ENCODE results near the gene DGKG.

The DGKG gene

DNA sequence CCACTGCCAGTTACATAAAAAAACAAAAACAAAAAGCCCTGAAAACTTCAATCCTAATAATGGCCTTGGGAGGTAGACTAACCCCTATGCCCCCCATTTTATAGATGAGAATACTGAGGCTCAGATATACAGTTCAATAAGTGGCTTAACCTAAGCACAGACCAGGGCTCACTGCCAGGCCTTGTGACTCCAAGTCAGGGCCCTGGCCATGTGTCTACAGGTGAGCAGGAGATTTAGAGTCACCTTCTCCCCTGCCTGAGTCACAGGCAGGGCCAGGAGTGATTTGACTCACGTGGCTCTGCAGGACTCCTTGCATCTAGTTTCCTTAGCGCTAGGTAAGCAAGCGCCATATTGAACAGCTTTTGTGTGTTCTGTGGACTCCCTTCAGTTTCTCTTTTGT lies 154.5 kb downstream of the DGKG start:
- no peak for DNase-seq

DNA sequence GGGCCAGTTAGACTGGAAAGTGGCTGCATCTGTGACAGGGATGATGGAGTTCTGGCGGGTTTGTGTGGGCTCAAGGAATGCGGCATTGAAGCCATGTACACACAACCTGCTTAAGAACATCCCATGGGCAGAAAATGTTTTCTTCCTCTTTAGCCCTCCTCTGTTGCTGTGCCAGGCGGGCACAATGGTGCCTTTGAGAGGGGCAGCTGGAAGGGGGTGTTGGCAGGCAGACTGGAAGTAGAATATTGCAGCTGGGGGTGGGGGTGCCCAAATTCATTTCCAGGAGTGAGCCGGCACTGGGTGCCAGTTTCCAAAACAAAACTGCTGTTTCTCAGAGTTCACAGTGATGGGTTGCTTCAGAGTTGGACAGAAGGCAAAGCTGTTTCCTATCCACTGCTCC lies 161.3 kb downstream of the DGKG start:
- no peak for DNase-seq

DNA sequence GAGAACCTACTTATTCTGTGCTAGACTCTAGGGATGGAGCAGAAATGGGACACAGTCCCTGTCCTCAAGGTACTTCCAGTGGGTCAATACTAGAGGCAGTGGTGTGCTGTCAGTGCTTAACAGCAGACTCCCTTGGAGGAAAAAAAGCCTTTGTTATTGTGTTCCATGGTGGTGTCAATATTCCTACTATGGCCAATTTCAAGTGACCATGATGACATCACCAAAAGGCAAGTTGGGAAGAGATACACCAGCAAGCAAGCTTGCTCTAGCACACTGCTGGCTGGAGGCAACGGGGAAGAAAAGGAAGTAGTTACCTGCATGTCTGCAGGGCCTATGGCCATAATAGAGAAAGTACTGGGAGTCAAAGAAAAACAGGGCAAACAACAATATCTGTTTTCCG lies 163.6 kb downstream of the DGKG start:
- DNase-seq: no peak

DNA sequence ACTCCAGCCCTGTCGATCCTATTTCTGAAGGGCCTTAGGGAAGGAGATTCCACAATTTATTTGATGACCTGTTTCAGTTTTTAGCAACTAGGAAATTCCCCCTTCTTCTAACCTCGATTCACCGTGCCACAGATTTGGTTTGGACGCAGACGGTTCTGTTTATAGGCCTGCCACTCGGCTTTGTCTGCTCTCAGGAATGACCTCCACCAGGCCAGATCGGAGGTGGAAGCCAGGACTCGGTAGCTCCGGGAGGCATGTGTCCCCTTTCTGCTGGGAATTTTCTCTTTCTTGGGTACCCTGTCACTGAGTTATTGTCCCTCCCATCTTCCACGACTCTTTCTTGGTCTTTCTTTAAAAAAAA lies 167.6 kb downstream of the DGKG start:
- no peak for DNase-seq

DNA sequence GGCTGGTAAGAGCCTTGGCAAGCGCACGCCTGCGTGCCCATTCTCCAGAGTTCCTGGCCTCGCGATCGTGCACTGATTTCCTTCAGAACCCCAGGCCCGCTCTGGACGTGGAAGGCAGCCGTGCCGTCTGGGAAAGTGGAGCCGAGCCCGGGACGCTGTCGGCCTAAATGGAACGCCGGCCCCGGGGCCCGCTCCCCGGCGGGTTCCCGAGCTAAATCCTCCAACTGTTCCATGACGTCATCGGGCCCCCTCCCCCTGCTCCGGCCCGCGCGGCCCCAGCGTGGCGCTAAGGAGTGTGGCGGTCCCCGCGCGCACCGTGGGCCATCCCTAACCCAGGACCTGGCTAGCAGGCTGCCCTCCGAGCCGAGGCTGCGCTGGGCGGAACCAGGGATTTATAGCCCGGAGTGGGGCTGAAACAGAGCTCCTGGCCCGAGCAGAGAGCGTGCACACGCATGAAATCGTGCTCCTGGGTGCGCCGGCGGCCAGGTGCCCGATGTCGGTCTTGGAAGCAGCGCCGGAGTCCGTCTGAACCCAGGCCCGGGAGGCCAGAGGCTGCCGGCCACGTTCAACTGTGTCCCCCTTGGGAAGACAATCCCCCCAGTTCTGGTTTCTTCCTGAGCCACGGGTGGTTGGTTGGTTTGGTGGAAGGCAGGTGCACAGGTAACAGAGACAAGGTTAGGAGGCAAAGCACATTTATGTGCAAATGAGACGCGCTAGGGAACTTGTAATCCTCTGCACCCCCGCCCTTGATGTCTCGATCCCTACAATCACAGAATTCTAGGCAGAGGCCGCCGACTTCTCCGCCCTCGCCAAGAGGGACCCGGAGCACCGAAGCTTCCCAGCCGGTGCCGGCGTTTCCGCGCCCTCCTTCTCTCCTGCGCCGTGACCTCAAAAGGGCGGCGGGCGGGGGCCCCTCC lies 168.2 kb downstream of the DGKG start:
- DNase-seq: no peak

DNA sequence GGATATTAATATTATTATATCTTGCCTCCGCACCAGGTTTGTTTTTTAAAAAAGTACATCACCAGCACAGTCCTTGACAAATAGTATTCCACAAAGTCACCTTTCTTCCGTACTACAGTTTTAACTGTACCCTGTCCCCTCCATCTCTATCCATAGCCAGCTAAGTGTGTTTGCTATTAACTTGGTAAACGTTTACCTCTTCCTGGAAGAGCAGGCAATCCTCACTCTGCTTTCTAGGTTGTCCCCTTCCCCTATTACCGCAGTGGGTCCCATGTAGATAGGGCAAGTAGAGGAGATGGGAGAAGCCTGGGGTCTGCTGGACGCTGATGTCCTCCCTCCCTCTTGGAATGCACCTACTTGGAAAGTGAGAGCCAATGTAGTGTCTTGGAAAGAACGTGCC lies 169.2 kb downstream of the DGKG start:
- DNase-seq: no peak

DNA sequence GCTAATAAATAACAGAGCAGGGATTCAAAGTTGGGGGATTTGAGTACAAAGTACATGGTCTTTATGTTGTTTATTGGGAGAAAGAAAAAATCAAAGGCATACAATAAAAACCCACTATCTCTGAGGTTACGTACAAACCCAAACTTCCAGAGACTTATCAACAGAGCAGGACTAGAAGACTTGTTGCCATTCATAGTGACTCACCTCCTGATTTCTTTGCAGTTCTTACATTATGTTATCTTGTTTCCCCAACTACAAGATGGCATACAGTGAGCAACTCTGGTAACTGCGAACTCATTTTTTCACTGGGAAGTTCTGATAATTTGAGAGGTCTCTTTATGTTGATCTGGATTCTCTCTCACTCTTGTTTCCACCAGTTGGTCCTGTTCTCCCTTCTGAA lies 172.5 kb downstream of the DGKG start:
- DNase-seq: no peak

DNA sequence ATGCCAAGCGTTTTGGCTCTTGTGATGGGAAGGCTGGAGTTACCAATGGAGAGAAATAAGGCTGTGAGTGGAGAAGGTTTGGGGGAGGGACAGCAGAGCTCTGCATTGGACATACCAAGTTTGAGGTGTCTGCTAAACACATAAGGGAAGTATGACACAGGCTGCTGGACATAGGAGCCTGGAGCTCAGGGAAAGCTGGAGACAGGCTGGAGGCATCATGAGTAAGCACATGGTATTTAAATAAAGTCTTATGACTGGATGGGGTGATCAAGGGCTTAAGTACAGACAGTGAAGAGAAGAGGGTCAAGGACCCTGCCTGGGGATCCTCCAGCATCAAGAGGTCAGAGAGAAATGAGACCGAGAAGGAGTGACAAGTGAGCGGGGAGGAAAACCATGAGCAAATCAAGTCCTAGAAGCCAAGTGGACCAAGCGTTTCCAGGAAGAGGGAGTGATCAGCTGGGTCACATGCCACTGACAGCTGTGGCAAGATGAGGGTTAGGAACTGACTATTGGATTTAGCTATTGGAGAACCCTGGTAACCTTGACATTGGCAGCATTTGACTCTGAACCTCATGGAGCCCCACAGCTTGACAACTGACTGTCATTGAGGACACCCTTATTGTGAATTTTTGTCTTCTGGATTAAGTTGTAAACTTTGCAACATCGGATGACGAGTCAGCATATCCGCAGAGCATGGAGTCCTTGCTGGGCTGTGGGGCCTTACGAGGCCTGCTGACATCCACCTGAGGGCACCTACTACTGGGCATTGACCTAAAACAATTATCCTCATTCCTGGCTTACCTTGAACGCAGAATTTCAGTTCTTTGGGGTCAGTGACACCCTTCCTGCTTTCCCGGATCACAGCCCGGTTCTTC lies 174.4 kb downstream of the DGKG start:
- no peak for DNase-seq

DNA sequence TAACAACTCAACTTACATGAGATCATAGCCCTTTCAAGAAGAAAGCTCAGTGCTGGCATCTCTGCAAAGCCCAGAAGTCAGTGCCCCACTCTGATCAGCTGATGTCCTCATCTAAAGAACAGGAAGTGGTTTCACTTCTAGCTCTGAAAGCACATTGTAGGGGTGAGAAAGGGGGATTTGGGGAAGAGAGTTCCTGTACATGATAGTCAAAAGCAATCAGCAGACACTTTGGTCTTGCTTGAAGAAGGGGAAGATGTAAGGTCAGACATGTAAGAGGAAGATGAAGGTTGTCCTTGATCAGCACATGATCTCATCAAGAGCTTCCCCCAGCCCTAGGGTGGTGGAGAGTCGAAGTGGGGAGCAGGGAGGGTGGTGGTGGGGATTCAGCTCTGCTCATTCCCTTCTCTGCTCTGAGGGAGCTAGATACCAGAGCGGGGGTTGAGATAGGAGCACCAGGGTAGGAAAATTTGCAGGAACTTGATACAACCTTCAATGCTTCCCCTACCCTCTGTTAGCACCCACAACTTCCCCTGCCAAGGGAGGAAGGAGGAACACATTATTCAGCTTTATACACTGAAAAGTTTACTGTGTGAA lies 176.7 kb downstream of the DGKG start:
- no peak for DNase-seq

DNA sequence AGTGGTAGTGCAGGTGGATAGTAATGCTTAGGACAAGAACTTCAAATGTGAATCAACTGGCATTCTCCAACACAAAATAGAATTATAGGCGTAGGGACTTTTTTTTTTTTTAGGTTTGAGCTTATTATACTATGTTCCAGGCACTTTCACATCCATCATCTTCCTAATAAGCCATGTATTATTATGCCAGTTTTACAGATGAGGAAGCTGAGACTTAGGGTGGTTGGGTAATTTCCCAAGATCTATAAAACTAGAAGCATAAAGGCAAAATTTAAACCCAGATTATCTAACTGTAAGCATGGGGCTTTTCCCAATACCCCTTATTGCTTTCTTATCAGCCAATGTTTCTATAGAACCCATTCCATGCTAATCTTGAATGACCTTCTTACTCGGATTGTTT lies 178.0 kb downstream of the DGKG start:
- DNase-seq: no peak

DNA sequence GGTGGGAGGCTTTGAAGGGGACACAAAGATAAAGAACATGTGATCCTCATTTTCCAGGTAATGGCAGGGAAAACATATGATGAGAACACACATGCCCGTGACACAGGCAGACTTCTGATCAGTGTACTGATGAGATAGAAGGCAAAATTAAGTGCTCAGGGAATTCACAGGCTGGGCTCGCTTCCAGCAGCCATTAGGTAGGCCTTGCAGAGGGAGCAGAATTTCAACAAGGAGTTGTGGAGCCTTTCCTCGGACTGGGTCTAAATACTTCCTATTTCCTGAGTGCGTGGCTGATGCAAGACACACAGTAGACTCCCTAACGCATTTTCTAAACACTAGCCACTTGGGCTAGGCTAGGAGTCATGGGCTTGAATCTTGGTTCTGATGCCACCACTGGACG lies 179.2 kb downstream of the DGKG start:
- DNase-seq: no peak

DNA sequence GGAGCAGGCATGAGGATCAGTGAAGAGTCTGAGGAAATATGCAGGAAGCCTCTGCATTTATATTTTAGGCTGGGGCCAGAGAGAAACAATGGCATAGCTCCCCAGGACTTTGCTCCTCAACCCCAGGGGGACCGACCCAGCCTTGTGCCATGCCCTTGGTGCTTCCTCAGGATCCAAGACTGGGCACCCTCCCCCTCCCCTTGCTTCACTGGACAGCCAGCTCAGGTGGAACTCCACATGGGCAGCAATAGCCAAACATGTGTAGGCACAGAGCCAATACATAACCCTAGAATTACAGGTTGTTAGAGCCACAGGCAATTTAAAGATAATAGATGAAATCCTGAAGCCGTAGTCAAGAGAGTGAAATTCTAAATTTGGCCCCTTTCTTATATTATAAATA lies 180.1 kb downstream of the DGKG start:
- DNase-seq: no peak

DNA sequence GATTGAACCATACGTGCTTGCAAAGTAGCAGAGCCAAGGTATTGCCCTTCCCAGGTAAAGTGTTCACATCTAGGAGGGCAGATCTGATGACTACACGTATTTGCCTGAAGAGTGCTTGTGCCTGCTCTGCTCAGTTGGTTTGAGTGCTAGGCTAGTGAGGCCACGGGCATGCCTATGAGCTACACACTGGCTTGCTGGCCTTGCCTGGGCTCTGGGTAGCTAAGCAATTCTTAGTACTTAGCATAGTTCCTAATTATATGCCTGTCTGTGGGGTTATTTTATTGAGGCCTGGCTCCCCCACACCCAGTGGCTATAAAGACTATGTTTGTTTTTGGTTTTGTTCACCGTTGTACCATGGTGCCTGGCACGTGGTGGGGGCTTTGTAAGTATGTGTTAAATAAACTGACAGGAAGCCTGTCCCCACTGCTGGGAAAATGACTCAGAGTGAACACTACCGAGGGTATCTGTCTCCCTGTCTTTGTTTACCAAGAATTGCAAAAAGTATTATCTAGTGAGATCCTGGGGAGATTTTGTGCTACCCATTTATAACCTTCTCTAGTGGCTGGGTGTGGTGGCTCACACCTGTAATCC lies 181.0 kb downstream of the DGKG start:
- DNase-seq: no peak

DNA sequence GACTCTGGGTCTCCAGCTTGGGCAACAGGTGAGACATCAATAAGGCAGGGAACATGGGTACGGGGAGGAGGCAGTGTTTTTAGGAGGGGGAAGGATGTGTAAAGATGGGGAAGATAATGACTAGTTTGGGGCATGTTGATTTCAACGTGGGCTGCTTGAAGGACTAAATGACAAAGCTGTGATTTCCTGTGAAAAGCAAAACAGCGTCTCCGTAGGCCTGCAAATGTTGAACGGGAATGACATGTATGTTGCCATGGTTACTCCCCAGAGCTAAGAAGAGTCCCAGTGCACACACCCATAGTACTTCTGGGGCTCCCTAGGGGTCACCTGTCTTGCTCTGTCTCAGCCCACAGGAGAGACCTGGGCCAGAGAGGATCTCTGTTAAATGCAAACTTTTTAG lies 181.9 kb downstream of the DGKG start:
- no peak for DNase-seq

DNA sequence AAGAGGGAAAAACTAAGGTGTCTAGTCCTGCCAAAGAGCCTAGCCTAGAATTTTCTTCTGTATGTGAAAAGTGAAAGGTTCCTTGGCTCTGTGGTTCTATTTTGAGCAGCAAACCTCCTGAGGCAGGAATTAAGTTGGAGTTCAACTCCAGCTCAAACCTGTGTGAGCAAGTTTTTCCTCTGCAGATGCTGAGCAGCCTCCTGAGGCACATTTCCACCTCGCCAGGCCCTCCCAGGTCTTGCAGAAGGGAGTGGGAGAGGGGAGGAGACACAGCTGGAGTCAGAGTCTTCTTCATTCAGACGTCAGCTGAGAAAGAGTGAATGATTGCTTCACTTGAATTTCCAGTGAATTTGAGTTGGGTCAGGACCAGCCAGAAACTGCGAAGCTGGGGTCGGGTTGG lies 183.6 kb downstream of the DGKG start:
- DNase-seq: no peak

DNA sequence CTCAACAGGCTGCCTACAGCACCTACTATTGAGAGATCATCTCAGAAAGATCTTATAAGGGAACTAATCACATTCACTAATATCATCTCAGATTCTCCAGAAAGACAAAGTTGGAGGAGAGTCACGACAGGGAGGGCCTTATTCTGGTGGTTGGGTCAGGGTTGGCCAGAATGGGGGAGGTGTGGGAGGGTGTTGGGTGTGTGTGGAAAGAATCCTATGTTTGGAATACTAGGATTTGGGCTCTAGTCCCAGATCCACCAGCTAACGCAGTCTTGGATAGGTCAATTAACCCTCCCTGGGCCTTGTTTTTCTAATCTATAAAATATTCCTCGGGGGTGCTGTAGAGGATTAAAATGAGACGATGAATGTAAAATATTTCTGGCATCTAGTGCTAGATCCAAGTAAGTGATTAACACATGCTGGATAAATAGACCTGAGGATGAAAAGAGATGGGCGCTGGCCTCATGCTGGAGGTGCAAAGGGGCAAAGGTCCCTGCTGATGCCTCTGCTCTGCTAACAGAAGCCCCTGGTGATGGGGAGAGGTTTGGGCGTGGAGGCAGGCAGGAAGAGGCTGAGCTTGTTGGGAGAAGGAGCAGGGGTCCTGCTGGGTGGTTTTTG lies 185.6 kb downstream of the DGKG start:
- no peak for DNase-seq

DNA sequence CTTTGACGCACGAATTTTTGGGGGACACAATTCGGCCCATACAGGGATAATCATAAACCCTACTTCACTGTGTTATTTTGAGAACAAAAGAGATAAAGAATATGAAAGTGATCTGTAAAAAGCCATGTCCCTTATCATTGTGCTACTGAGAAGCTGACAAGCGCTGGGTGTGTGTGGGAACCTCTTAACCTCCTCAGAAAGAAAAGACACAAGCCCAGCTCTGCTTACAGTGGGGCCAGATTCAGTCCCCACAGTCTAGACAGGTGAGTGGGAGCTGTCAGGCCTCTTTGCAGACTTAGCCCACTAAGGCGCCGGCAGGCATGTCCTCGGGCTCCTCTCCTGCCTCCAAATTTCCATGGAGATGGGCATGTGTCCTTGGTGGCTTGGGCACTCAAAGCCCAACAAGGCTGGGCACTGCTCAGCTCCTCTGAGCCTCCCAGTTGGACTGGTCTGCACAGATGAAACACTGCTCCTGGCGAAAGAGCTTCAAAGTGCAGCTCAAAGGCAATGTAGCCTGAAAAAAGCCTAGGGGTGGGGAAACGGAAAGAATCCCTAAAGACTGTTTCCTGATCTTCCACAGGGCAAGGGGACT lies 188.7 kb downstream of the DGKG start:
- no peak for DNase-seq

DNA sequence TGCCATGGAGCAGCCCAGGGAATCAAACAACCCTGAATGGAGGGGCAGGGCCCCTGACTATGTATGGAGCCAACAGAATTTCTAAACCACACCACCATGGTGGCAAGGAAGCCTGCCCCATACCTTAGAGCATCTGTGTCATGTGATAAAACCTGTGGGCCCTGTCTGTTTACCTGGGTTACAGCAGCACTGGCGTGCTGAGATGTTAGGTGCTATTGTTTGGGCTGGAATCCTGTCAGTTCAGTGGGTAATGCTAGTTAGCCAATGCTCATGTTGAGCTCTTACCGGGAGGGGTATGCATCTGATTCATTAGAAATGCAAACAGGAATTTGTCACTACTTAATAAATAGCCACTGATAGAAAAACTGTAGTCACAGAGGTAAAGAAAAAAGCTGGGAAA lies 189.7 kb downstream of the DGKG start:
- no peak for DNase-seq

DNA sequence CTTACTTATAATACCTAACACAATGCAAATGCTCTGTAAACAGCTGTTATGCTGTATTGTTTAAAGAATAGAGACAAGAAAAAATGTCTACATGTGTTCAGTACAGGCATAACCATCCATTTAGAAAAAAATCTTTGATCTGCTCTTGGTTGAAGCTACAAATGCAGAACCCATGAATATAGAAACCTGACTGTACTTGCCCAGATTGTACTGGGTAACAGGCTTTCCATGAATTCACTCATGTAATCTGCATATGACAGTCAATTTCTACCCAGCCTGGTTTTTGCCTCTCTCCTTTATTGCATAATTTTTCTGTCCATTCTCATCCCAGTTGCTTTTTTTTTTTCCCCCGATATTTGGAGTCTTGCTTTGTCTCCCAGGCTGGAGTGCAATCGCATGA lies 190.5 kb downstream of the DGKG start:
- DNase-seq: no peak

DNA sequence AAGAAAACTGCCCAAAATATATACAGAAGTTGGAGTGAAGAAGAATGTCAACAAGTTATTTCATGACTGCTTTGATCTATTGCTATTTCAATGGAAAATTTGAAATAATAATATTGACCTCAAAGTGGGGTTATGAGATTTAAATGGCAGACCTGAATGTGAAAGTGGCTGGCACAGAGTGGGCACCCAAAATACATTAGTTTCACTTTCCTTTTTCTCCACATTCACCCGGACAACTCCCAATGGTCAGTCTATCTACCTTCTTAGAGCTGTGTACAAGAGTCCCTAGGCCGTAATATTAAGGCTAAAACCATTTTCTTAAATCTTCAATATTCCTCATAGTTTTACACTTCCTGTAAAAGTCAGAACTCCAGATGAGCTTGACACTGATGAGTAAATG lies 191.5 kb downstream of the DGKG start:
- DNase-seq: no peak

DNA sequence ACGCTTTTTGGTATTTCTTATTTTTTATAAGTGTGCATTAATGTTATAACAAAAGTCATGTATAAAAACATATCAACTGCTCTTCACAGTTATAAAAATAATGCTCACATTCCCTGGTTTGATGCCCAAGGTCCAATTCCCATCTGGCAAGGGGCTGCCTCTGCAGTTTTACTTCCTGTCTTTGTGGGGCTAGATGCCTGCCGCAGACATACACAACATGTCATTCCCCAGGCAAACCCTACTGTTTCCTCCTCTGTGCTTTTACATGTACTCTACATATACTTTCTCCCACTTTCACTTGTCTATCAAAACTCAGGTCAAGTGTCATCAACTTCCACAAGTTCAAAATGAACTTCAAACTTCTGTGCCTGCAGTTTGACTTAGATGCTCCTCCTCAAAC lies 192.7 kb downstream of the DGKG start:
- no peak for DNase-seq

DNA sequence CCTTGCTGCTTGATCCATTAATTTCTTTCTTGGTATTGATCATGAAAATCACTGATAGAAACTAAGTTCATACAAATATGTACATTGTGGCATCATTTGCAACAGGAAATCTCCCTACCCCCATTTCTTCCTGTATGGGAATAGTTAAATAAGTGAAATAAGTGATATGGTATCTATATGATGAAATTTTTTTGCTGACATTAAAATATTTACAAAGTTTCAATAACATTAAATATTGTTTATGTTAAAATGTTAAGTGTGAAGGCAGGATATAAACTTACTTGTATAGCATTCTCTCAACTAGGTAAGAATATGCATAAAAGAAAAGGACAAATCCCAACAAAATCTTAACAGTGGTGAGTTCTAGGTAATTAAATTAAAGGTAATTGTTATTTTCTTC lies 193.1 kb downstream of the DGKG start:
- DNase-seq: no peak

Data from NCI-H2029 treated with DMSO at 0.1 percent for 48 hours (cell line).